EH (cell line): Measurements from ENCODE around the gene WDR12.
"Not testable (repeated sequence)": the region's sequence is repeated elsewhere in the genome, so short reads cannot be mapped to it uniquely, and the experiment has no call there.

Experiments used
- DNase-seq: peaks from one replicate; pipeline ENCODE4 v3.0.0-alpha.2; 2015; ENCODE audit warnings: low read depth

The WDR12 gene

DNA sequence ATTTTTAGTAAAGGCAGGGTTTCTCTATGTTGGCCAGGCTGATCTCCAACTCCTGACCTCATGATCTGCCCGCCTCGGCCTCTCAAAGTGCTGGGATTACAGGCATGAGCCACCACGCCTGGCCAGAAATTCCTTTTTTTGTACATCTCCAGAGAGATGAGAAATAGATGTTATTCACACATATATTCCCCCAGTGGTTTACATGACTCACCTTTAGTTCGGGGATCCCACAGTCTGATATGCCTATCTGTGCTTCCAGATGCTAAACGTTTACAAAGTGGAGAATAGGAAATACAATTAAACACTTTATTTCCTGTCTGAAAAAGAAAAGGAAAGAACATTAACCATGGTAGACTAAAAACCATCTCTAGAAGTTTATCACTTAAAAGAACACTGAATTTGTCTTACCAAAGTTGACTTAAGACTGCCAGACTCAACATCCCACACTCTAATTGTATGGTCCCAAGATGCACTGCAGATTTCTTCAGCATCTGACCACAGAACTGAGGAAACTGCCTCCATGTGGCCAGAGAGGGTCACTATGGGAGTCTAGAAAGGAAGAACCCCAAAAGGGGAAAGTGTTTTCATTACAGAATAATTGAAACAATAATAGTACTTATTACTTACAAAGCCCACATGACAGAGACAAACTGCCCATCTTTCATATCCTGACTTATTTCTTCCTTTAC lies 27.3 kb downstream of the WDR12 start:
- peak; percentile 10 for DNase-seq

DNA sequence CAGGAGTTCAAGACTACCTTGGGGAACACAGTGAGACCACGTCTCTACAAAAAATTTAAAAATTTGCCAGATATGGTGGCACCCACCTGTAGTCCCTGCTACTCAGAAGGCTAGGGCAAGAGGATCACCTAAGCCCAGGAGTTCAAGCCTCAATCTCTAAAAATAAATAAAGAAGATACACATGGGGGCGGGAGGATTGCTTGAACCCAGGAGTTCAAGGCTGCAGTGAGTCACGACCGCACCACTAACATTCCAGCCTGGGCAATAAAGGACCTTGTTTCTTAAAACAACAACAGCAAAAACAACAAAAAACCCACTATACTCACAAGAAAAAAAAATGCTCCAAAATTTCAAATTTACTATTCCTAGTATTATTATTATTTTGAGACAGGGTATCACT lies 29.9 kb downstream of the WDR12 start:
- no peak for DNase-seq

DNA sequence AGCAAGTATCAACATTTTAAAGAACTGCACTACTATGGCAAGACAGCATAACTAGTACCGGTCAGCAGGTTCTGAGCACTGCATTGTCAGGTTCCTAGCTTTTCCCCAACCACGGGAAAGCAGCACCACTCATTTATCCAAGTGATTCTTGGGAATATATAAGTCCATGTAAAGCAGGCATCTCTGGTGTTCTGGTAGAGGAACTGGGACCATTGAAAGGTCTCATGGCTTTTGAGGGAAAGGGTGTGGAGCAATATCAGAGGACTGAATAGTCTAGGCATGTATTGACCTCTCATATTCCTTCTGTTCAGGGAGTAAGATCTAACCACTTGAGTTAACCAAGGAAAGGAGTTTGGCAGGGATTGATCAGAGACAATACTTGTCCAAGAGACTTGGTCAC lies 33.8 kb downstream of the WDR12 start:
- no peak for DNase-seq

DNA sequence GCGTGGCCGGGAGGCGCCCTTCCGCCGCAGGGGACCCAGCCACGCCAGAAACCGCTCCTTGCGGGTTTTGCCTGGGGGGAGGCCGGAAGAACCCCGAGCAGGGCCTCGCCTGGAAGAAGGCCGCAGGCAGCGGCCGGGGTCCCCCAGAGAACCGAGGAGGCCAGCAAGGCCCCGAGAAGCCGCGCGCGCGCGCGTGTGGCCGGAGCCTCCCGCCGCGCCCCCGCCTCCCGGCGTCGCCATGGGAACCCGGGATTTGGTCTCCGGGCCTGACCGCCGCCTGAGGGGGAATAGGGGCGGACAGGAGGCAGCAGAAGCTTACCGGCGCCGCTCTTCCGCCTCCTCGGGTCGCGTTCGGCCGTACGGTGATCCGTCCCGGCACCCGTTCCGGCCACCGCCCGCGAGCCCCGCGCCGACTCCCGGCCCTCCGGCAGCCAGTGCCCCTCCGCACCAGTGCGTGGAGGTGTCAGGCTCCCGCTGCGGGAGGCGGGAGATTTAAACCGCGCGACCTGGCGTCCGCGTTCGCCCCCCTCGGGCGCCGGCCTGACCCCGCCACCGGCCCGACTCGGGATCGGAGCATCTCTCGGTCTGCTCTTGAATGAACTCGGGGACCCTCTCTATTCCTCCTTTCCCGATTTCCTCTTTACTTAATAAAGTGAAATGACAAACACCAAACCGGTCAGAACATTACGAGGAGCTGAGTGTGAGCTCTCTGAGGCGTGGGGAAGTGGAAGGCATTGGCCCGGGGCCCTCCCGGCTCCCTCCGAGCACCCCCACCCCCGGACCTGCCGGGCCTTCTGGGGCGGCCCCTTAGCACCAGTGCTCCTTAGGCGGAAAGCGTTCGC lies 40.0 kb downstream of the WDR12 start, which contains the start of gene ICA1L:
Gene ICA1L (minus strand): TSS at position 467 of the 842 bp plus-strand sequence. CDS start 42,757 bp downstream, outside the sequence.
- DNase-seq = peak; percentile 75

DNA sequence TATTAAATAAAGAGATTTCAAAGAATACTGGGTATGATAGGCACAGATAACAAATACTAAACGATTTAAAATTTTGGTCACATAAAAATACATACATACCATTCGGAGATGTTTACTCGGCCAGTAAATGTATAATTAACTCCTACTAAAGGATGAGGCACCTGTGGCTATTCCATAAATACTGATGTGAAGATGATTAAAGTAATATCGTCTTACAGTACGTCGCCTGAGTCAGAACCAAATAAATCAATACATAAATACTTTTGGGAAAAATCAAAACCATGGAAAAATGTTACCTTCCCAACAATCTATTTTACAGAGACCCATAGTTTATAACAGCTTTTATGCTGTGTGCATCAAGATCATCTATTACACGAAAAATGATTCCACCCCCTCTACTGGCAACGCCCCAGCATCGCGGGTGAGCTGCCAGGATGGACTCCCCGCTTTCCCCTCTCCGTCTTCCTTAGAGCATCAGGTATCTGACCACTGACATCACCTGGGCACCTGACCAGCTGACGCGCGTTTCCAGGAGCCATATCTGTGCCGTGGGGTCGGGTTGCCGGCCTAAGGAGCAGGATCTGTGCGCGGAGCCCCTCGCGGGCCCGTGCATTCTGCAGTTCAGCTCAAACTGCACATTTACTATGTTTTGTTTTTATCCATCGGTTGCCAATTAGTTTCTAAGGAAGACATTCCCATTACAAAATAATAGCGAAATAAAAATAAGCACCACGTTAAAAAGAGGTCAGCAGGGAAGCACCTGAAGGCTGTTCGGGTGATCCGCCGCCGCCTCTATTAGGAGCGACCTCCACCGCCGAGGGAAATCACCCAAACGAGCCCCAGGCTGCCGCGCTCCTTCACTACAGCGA lies 40.8 kb downstream of the WDR12 start:
- DNase-seq = peak; percentile 57

DNA sequence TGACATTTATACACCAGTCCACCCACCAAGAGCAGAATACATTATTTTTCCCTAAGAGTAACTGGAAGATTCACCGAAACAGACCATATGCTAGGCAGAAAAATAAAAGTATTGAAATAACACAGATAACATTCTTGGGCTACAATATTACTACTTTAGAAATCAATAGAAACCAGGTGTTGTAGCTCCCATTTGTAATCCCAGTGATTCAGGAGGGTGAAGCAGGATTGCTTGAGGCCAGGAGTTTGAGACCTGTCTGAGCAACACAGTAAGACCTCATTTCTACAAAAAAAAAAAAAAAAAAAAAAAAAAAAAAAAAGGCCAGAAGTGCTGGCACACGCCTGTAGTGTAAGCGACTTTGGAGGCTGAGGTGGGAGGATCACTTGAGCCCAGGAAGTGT lies 49.5 kb downstream of the WDR12 start:
- DNase-seq = no peak

DNA sequence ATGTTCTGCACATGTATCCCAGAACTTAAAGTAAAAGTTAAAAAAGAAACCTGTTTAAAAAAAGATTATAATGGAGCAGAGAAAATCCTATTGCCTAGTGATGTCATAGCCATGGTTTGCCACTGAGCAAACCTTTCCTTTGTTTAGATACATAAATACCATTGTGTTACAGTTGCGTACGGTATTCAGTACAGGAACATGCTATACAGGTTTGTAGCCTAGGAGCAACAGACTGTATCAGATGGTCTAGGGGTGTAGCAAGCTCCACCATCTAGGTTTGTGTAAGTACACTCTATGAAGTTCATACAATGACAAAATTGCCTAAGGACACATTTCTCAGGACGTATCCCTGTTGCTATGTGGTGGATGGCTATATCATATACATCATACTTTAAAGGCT lies 52.9 kb downstream of the WDR12 start:
- no peak for DNase-seq

DNA sequence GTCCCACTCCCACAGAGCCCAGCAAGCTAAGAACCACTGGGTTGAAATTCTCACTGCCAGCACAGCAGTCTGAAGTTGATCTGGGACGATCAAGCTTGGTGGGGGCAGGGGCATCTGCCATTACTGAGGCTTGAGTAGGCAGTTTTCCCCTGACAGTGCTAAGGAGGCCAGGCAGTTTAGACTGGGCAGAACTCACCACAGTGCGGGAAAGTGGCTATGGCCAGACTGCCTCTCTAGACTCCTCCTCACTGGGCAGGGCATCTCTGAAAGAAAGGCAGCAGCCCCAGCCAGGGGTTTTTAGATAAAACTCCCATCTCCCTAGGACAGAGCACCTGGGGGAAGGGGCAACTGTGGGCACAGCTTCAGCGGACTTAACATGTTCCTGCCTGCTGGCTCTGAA lies 62.1 kb downstream of the WDR12 start:
- not testable (repeated sequence) for DNase-seq

DNA sequence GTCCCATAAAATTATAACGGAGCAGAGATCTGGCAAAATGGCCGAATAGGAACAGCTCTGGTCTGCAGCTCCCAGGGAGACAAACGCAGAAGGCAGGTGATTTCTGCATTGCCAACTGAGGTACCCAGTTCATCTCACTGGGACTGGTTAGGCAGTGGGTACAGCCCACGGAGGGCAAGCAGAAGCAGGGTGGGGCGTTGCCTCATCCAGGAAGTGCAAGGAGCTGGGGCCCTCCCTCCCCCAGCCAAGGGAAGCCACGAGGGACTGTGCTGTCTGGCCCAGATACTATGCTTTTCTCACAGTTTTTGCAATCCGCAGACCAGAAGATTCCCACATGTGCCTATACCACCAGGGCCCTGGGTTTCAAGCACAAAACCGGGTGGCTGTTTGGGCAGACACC lies 62.7 kb downstream of the WDR12 start:
- no peak for DNase-seq

DNA sequence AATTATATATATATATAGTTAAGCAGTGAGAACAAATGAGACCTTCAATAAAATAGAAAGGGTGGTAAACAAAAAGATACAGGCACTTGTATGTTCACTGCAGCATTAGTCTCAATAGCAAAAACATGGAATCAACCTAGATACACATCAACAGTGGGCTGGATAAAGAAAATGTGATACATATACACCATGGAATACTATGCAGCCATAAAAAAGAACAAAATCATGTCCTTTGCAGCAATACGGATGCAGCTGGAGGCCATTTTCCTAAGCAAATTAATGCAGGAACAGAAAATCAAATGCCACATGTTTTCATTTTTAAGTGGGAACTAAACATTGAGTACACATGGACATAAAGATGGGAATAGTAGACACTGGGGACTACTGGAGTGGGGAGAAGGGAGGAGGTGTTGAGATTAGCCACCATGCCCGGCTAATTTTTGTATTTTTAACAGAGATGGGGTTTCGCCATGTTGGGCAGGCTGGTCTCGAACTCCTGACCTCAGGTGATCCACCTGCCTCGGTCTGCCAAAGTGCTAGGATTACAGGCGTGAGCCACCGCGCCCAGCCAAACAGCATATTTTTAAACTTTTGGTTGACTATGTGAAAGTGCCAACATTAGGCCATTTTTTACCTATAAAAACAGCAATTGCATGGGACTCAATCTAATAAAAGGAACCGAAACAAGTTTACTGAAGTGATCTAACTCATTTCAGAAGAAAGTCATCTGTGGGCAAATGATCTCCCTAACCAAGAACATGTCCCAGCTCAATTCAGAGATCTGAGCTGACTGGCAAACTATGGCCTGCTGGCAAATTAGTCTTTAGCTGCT lies 63.6 kb downstream of the WDR12 start:
- DNase-seq = no peak

DNA sequence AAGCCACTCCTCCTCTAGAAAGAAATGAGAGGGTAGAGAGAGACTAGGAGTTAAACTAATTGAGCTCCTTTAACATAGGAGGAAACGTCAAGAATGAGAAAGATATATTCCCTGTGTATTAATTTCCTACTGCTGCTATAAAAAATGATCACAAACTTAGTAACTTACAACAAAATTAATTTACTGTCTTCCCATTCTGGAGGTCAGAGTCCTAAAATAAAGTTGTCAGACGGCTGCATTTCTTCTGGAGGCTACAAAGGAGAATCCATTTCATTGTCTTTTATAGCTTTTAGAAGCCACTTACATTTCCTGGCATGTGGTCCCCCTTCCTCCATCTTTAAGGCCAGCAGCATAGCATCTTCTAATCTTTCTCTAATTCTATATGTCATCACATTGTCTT lies 66.8 kb downstream of the WDR12 start:
- no peak for DNase-seq

DNA sequence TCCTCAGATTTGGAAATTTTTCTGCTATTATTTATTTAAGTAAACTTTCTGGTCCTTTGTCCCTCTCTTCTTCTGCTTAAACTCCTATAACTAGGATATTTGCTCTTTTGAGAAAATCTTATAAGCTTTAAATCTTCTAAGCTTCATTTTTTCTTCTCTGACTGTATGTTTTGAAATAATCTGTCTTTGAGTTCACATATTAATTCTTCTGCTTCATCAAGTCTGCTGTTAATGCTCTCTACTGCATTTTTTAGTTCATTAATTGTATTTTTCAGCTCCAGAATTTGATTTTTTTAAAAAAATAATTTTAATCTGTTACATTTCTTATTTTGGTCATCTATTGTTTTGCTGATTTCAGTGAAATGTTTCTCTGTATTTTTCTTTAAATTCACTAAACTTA lies 68.8 kb downstream of the WDR12 start:
- DNase-seq = no peak

DNA sequence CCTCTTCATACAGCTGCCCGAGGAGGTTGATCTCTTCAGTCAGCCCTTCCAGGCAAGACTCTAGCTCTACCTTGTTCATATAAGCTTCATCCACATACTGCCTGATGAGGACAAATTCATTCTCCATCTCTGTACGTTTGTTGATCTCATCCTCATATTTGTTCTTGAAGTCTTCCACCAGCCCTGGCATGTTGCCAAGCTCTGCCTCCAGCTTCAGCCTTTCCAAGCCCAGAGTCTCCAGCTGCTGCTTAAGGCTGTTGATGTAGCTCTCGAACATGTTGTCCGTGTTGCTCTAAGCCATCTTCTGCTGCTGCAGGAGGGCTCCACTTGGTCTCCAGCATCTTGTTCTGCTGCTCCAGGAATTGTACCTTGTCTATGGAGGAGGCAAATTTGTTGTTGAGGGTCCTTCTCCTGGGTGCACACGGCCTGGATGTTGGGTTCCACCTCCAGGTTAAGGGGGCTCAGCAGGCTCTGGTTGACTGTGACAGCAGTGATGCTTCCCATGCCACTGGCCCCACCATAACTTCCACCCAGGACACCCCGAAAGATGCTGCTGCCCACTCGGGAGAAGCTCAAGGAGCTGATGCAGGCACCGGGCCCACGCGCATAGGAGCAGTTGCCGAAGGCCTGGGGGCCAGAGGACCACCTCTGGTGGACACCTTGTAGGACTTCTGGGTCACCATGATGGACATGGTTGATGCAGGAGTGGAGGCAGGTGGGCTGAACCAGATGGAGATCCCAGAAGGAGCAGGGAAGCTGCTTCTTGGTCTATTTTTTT lies 70.2 kb downstream of the WDR12 start:
- no peak for DNase-seq

DNA sequence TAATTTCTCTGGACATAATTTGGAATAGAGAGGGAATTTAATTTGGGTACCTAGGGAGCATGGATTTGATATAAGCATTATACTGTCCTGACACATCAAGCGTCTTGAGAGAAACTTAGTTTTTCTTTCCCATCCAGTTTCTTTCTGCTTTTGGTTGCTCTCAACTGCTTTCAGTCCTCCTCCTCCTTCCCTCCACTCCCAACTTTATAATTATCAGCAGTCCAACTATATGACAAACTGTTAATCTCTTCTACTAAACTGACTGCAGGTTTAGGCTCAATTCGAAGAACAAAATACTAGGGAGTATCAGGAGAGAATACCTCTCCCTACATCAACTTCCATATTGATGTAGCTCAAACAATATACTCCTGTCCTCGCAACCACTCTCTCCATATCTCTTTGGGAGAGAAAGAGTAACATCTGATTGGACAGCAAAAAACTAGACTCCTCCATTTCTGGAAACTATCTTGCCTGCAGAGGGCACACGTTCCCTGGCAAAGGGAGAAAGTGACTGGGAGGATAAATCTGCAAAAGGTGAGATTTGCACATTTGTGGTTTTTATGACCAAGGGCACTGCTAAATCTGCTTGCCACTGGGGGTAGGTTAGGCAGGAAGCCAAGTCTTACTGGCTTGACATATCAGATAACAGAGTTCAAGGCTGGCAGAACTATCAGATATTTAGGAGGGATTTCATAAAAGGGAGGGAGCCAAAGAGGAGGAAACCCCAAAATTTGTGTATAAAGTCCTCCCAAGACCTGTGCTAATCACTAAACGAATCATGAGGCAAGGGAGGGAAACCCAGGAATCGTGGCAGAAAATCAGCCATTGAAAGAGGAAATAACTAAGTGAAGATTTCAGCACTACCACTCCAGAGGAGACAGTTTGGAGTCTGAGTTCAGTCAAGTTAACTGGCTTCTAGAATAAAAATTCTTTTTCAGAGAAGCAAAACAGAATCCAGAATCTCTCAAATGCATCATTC lies 79.9 kb downstream of the WDR12 start:
- peak; percentile 65 for DNase-seq

DNA sequence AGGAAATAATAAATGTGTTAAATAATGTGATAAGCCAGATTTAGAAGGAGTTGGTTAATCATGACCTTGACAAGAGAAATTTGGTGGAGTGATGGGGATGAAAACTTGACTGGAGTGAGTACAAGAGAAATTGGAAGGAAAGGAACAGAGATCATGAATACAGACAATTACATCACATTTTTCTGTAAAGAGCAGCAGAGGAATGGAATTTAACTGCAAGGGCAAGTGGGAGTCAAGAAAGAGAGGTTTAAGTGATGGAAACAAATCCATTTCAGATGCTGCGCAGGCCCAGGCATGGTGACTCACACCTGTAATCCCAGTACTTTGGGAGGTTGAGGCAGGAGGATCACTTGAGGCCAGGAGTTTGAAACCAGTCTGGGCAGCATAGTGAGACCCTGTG lies 86.6 kb downstream of the WDR12 start:
- peak; percentile 16 for DNase-seq
